ENCODE data around the gene PTPRM.

GRCh38 chr18:7850446-7850845, 283.3 kb downstream of the PTPRM start:
- TF ChIP-seq POLR2A (IDR thresholded peaks at IDR 0.05) (no peak), CTCF (IDR thresholded peaks at IDR 0.05) (no peak)

All from sigmoid colon (tissue), 3 donors.